Suppressor macrophage treated with lipopolysaccharide for 4 hours (primary cell): Measurements from ENCODE around the gene SEZ6.
"Not testable (repeated sequence)": the region's sequence is repeated elsewhere in the genome, so short reads cannot be mapped to it uniquely, and the experiment has no call there.

Experiments used
- DNase-seq: peaks from one replicate; pipeline ENCODE4 v3.0.0-alpha.2; 2020

The SEZ6 gene

DNA sequence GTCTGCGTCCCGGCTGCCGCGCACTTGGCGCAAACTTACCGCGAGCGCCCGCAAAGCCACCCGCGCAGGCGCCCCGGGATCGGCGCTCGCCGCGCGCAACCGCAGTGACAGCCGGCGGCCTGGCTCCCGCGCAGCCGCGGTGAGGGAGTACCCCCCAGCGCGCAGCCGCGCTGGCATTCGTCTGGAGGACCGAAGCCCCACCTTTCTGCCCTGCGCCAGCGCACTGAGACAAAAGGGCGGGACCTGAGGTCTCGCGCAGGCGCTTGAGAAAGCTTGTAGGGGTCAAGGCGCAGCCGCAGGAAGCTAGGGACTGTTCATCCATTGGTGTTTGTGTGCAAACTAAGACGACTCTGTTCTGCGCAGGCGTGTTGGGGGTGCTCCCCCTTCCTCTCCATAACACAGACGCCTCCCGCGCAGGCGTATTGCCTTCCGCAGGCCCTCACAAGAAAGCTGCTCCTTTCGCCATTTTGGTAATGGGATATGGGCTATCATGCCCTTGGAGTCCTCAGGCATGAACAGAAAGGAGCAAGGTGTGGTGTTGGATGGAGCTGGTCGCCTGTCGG, 54.3 kb downstream of the SEZ6 start, which contains the start of gene PHF12:
Gene PHF12 (minus strand): TSS at position 91 of the 563 bp plus-strand sequence. CDS start 558 bp downstream, outside the sequence.
- DNase-seq: peak; percentile 100

GRCh38 chr17:28950752-28951427, 54.9 kb downstream of the SEZ6 start:
- no peak for DNase-seq

DNA sequence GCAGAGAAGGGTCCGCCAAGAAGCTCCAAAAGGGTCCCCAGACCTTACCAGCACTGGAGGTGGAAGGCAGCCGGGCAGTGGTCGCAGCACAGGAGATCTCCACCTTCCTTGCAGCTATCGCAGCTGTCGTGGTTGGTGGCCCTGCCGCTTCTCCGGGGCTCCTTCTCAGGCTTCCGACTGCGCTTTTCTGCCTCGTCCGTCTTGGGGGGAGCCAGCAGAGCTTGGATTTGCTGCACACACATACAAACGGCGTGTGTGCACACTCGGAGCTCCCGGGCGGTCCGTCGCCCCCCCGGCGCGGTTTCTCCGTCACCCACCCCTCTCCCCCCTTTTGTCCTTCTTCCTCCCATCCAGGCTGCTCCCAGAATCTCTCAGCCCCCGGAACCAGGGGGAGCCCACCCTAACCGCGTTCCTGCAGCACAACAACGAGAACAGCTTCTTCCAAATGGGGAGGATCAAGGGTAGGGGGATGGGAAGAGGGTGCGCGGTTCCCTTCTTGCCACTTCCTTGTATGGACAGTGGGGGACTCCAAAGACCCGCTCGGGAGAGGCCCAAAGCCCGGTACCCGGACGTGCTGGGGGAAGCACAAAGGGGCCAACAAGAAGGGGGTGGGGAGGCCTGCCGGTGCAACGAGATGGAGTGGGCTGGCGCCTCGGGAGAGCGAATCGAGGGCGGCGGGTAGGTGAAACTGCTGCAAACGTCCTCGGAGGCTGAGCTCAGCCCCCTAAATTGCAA, 55.6 kb downstream of the SEZ6 start:
- peak; percentile 53 for DNase-seq

DNA sequence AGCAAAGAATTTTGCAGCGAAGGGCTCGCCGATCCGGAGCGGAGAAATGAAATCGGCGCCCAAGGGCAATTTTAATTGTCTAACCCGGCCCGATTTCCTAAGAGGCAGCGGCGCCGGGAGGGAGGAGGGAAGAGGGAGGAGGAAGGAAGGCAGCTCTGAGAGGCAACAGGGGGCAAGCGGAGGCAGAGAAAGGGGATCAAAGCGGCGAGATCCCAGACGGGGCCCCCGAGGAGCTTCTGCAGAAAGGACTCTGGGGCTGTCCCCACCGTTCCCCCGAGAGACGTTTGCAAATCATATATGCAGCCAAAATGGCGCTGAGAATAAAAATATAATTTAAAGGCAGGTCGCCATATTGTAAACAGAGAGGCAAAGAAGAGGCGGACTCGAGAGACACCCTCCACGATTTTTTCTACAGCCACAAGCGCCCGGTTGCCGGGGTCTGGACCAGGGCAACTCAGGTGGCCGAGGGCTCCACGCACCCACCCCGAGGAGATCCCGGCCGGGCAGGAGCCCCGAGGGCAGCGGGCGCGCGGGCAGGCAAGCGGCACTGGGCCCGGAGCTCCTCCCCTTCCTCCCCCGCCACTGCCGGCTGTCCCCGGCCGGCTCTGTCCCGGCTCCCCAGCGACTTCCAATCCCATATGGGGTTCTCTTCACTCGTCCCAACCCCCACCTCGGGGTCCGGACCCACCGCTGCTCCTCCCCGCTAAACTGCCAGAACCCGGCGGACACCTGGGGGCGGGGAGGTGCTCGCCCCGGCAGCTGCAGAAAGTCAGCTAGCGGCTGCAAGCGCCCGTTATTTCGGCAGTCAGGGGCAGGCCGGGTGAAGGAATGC, 56.4 kb downstream of the SEZ6 start:
- DNase-seq: peak; percentile 65

DNA sequence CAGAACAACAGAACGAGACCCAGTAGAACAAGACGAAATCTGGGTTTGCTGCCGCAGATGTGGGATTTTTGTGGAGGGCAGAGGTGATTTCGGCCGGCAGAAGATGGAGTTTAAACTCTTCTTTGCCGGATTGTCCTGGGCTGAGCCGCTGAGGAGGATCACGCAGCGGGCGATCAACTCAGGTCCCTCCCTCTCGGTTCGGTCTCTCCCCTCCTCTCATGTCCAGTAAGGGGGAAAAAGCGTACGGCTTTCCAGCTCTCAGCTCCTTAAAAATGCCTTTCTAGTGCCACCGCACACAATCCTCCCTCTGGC, 57.0 kb downstream of the SEZ6 start:
- DNase-seq: no peak

DNA sequence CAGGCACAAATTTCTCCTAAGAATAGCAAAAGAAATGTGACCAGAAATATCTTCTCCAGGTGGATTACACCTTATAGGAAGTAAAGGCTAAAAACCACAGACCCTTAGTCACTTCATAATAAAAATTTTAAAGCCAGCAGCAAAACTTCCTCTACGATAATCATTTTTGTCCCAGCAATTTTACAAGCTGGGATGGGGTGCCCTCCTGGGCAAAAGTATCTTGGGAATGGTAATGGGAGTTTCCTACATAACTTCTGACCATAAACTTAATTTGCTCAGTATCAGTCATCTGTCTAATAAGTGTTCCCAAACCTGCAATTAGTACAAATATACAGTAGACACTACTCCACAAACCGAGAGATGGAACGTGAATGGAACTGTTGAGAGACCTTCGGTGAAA, 57.5 kb downstream of the SEZ6 start:
- DNase-seq: no peak

GRCh38 chr17:28947639-28948038, 58.2 kb downstream of the SEZ6 start:
- DNase-seq: no peak

- no peak for DNase-seq
These were observed 59.6 kb downstream of the SEZ6 start for GRCh38 chr17:28946239-28946638.

DNA sequence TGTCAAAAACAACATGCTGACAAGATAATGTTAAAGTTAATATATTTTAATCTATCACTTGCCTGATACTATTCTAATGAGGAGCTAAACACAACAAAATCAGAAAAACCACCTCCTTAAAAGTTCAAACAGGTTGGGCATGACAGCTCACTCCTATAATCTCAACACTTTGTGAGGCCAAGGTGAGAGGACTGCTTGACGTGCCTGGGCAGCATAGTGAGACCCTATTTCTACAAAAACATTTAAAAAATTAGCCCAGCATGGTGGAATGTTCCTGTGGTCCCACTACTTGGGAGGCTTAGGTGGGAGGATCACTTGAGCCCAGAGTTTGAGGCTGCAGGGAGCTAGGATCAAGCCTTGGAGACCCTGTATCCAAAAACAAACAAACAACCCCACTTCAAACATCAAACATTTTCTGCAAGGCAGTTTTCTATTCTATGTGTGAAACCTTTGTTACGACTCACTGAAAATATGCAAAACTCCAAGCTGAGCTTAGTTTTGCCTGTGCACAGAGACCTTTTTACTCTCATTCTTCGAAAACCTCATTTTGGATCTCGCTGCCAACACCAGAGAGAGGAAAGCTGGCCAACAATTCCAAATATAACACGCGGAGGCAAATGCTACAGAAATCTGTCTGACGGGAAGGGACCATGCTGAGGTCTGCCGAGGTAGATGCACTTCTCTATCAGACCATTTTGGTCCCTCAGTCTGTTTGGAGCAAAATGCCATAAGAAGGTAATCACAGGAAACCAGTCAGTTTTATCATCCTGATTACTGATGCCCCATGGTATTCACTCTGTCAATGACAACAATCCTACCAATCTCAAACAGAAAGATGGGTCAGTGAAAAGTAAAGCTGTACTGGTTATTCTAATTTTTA, 60.7 kb downstream of the SEZ6 start:
- no peak for DNase-seq

DNA sequence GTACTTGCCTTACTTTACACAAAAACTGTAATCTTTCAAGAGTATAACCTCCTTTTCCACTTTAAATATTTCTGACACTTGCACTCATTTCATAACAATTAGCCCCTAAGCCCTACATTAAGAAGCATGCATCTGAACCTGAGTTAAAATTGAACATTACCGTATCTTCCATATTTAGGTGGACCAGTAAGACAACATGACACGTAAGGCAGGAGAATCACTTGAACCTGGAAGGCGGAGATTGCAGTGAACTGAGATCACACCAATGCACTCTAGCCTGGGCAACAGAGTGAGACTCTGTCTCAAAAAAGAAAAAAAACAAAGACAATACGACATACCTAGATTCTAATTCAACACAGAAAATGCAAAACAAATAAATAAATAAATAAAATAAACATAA, 61.5 kb downstream of the SEZ6 start:
- no peak for DNase-seq

GRCh38 chr17:28942925-28943324, 62.9 kb downstream of the SEZ6 start:
- no peak for DNase-seq

- no peak for DNase-seq
These were observed 64.6 kb downstream of the SEZ6 start for GRCh38 chr17:28941251-28941650.

GRCh38 chr17:28940675-28941074, 65.2 kb downstream of the SEZ6 start:
- DNase-seq: no peak

- DNase-seq: no peak
These were observed 65.7 kb downstream of the SEZ6 start for GRCh38 chr17:28940142-28940541.

- no peak for DNase-seq
These were observed 67.3 kb downstream of the SEZ6 start for GRCh38 chr17:28938552-28938951.

- peak; percentile 66 for DNase-seq
These were observed 68.6 kb downstream of the SEZ6 start for GRCh38 chr17:28937044-28937729.

GRCh38 chr17:28935744-28936460, 69.9 kb downstream of the SEZ6 start:
- no peak for DNase-seq

DNA sequence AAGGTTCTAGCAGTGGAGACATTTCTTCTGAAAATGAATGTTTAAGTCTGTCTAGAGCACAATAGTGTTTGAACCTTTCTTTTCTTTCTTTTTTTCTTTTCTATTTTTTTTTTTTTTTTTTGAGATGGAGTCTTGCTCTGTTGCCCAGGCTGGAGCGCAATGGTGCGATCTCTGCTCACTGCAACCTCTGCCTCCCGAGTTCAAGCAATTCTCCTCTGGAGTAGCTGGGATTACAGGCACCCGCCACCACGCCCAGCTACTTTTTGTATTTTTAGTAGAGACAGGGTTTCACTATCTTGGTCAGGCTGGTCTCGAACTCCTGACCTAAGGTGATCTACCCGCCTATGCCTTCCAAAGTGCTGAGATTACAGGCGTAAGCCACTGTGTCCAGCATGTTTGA, 71.3 kb downstream of the SEZ6 start:
- DNase-seq: not testable (repeated sequence)

DNA sequence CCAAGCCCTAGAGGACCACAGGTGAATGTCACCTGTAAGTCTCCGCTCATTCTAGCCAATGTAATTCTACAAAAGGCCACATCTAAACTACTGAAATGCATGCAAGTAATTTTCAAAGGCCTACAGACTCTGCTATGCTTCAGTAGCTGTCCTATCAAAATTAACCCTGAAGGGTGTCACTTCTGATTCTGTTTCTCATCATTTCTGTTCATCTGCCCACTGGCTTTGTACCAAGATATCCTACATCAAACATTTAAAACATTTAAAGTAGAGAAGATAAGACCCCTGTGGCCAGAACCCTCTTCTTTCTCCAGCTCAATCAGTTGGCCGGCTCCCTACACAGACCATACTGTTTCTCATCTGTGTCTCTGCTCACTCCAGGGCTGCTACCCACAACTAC, 76.0 kb downstream of the SEZ6 start:
- DNase-seq: no peak

- no peak for DNase-seq
These were observed 77.8 kb downstream of the SEZ6 start for GRCh38 chr17:28928061-28928460.

DNA sequence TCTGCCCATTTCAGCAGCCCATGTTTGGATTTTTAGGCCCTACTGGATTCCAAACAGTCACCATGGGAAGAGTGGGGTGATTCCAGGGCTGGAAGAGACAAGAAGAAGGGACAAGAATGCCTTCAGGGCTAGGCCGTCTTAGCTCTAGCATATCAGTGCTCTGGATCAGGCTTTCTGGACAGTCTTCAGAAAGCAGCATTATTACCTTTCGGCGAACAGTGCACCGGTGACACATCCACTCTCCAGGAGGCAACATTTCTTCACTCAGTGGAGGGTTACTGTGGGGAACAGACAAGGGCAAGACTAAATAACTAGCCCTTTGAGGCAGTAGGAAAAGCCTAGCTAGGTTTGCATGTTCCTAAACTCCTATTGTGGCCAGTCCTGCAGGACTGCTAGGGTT, 79.0 kb downstream of the SEZ6 start:
- DNase-seq: no peak
